ENCODE data around the gene CYB561D1.

Gene CYB561D1

GRCh38 chr1:109466452-109467300, 27.2 kb upstream of the CYB561D1 start, which contains the start of gene SYPL2:
TSS of gene SYPL2 (plus strand) at chr1:109466546. CDS start at chr1:109466844, 298 bp downstream.
- Histone ChIP-seq H3K4me2 (ENCODE audit: insufficient read depth, low read length) (no peak within 1 kb of the TSS), H3K9ac (ENCODE audit: low read depth, low read length) (no peak within 1 kb of the TSS), H2AFZ (ENCODE audit: low read depth, low read length) (no peak within 1 kb of the TSS), H3K36me3 (ENCODE audit: insufficient read depth, low read length) (no peaks in the 10 kb centered on the region), H3K9me3 (ENCODE audit: insufficient read depth, low read length, severe bottlenecking) (no peaks in the 10 kb centered on the region), H3K27ac (ENCODE audit: low read length) (no peak within 1 kb of the TSS), H3K79me2 (ENCODE audit: insufficient read depth, low read length) (no peaks in the 10 kb centered on the region), H4K20me1 (ENCODE audit: insufficient read depth, low read length) (no peaks in the 10 kb centered on the region), H3K27me3 (ENCODE audit: insufficient read depth, low read length, poor library complexity) (peaks cover 16% of the 10 kb centered on the region), H3K4me3 (ENCODE audit: low read depth in 1 of 2, low read length in 2 of 2) (no peak within 1 kb of the TSS), H3K4me1 (ENCODE audit: insufficient read depth, low read length) (no peaks in the 10 kb centered on the region)
- ATAC-seq (ENCODE audit: insufficient read depth, low read depth), result no peak
- DNase-seq, result no peak
- TF ChIP-seq, protein P1, sequence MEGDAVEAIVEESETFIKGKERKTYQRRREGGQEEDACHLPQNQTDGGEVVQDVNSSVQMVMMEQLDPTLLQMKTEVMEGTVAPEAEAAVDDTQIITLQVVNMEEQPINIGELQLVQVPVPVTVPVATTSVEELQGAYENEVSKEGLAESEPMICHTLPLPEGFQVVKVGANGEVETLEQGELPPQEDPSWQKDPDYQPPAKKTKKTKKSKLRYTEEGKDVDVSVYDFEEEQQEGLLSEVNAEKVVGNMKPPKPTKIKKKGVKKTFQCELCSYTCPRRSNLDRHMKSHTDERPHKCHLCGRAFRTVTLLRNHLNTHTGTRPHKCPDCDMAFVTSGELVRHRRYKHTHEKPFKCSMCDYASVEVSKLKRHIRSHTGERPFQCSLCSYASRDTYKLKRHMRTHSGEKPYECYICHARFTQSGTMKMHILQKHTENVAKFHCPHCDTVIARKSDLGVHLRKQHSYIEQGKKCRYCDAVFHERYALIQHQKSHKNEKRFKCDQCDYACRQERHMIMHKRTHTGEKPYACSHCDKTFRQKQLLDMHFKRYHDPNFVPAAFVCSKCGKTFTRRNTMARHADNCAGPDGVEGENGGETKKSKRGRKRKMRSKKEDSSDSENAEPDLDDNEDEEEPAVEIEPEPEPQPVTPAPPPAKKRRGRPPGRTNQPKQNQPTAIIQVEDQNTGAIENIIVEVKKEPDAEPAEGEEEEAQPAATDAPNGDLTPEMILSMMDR (IDR thresholded peaks at IDR 0.05; ENCODE audit: borderline replicate concordance, extremely low read depth, low read length, poor library complexity, severe bottlenecking), result no peak
- no peak for TF ChIP-seq EZH2 (IDR thresholded peaks at IDR 0.05; ENCODE audit: borderline replicate concordance, low read depth, low read length, severe bottlenecking)

DNA sequence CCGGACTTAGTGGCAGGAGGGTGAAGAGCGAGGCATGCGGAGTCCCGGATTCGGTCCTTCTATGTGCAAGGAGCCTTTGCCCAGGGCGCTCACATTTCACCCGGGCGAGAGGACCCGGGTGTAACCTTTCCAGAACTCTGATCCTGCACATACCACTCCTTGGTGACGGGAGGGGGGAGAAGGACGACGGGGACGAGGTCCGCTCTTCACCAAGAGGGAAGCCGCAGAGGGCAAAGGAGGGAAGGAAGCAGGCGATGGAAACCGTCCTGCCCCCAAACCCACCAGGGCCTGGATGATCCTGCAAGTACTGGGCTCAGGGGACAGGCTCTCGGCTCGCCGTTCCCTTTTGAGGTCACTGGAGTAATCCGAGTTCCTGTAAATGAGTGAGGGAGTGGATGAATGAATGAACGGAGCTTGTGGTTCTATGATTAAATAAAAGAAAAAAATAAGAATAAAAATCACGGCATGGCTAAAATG, 26.6 kb upstream of the CYB561D1 start:
- H3K9me3 ChIP-seq (ENCODE audit: insufficient read depth, low read length, severe bottlenecking), result no peaks in the 10 kb centered on the region
- no peak overlapping the region for H3K4me2 ChIP-seq (ENCODE audit: insufficient read depth, low read length)
- H3K4me3 ChIP-seq (ENCODE audit: low read depth in 1 of 2, low read length in 2 of 2), result no peak overlapping the region
- no peaks in the 10 kb centered on the region for H4K20me1 ChIP-seq (ENCODE audit: insufficient read depth, low read length)
- ATAC-seq (ENCODE audit: insufficient read depth, low read depth) (no peak), DNase-seq (no peak)
- H3K79me2 ChIP-seq (ENCODE audit: insufficient read depth, low read length), result no peaks in the 10 kb centered on the region
- no peak overlapping the region for H3K27ac ChIP-seq (ENCODE audit: low read length)
- H3K36me3 ChIP-seq (ENCODE audit: insufficient read depth, low read length), result no peaks in the 10 kb centered on the region
- no peak overlapping the region for H2AFZ ChIP-seq (ENCODE audit: low read depth, low read length)
- H3K4me1 ChIP-seq (ENCODE audit: insufficient read depth, low read length), result no peaks in the 10 kb centered on the region
- peaks cover 16% of the 10 kb centered on the region for H3K27me3 ChIP-seq (ENCODE audit: insufficient read depth, low read length, poor library complexity)
- TF ChIP-seq EZH2 (IDR thresholded peaks at IDR 0.05; ENCODE audit: borderline replicate concordance, low read depth, low read length, severe bottlenecking), result no peak
- TF ChIP-seq, protein P1 (IDR thresholded peaks at IDR 0.05; ENCODE audit: borderline replicate concordance, extremely low read depth, low read length, poor library complexity, severe bottlenecking), result no peak
- H3K9ac ChIP-seq (ENCODE audit: low read depth, low read length), result no peak overlapping the region

GRCh38 chr1:109468061-109468460, 25.8 kb upstream of the CYB561D1 start:
- Histone ChIP-seq H3K4me2 (ENCODE audit: insufficient read depth, low read length) (no peak overlapping the region), H3K27ac (ENCODE audit: low read length) (no peak overlapping the region)
- TF ChIP-seq, protein P1 (IDR thresholded peaks at IDR 0.05; ENCODE audit: borderline replicate concordance, extremely low read depth, low read length, poor library complexity, severe bottlenecking), result no peak
- no peak for TF ChIP-seq EZH2 (IDR thresholded peaks at IDR 0.05; ENCODE audit: borderline replicate concordance, low read depth, low read length, severe bottlenecking)

More at GRCh38 chr1:109468061-109468460, 25.8 kb upstream of the CYB561D1 start:
- Histone ChIP-seq H3K4me1 (ENCODE audit: insufficient read depth, low read length) (no peaks in the 10 kb centered on the region), H3K9ac (ENCODE audit: low read depth, low read length) (no peak overlapping the region), H3K79me2 (ENCODE audit: insufficient read depth, low read length) (no peaks in the 10 kb centered on the region), H3K36me3 (ENCODE audit: insufficient read depth, low read length) (no peaks in the 10 kb centered on the region), H3K27me3 (ENCODE audit: insufficient read depth, low read length, poor library complexity) (peaks cover 15% of the 10 kb centered on the region), H3K9me3 (ENCODE audit: insufficient read depth, low read length, severe bottlenecking) (no peaks in the 10 kb centered on the region), H4K20me1 (ENCODE audit: insufficient read depth, low read length) (no peaks in the 10 kb centered on the region), H2AFZ (ENCODE audit: low read depth, low read length) (no peak overlapping the region), H3K4me3 (ENCODE audit: low read depth in 1 of 2, low read length in 2 of 2) (no peak overlapping the region)
- no peak for ATAC-seq (ENCODE audit: insufficient read depth, low read depth)
- DNase-seq, result no peak
